CD4-positive, alpha-beta T cell treated with Interleukin-10 for 1 hour (primary cell): ENCODE measurements around the gene NFKBIE.
"Not testable (repeated sequence)": the region's sequence is repeated elsewhere in the genome, so short reads cannot be mapped to it uniquely, and the experiment has no call there.

Experiments
- DNase-seq: peaks from one replicate; pipeline ENCODE4 v3.0.0-alpha.2; 2020

The NFKBIE gene

DNA sequence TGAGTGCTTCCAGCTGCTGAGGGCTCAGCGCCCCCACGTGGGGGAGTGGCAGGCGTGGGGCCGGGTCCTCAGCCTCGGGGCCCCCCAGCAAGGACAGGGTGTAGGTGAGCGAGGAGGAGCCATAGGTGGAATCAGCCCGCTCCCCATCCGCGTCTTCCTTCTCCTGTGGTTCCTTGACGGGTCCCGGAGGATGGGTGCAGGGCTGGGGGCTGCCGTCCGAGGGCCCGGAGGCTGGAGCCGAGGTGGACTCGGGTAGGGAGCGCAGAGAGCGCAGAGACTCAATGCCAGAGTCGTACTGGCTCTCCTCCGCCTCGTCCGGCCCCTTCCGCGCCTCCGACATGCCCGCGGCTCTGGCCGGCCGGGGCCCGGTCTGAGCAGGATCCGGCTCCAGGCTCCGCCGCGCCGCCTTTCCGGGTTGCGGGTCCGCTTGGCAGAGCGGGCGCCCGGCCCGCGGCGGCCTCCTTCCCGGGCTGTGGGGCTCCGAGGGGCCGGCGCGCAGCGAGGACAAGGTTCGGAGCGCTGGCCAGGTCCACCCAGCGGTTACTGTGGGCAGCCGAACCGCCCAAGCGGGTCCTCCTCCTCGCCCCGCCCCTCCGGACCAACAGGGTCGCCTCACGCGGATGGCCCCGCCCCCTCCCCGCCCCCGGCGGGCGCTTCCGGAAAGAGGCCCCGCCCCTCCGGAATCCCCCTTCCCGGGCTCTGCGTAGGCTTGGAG is at the start of gene NFKBIE:
TSS of gene NFKBIE (minus strand) at position 545 of the 715 bp plus-strand sequence. CDS start at position 340, 205 bp downstream.
- DNase-seq: peak; percentile 96

GRCh38 chr6:44314657-44315056 is 49.3 kb upstream of the NFKBIE start:
- not testable (repeated sequence) for DNase-seq

DNA sequence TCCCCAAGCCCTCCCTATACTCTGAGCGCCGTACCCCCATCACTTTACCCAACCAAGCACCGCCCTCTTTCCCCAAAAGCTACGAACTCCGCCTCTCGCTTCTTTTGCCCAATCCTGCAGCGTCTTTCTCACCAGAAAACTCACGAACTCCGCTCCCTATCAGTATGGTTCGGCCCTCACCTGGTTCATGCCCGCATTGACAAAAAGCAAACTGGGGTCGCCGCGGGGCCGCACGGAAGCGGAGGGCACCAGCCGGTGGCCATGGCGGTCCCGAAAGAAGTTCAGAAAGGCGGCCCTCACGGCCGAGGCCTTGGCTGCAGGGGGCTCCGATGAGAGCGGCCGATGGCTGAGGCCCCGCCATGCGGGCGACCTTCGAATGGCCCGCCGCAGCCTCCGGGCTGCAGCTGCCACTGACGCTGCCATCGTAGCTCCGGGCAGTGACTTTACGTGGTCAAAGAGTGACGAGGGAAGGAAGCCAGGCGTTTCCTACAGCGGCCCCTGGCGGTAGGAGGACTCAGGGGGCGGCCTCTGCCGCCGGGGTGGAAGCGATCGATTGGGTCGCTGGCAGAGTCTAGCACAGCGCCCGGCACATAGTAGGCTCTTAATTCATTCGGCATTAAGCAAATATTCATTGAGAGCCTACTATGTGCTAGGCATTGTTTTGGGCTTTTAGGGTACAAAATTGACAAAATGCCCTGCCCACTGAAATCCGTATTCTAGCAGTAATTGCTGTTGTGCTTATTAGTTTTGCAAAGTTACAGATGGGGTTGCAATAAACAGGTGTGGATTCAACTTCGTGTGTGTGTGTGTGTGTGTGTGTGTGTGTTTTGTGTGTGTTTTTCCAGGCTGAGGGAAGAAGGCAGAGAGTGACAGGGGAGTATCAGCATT is 47.8 kb upstream of the NFKBIE start, which contains the start of gene AARS2:
TSS of gene AARS2 (minus strand) at position 447 of the 888 bp plus-strand sequence. CDS start at position 423, 24 bp downstream.
- DNase-seq: peak; percentile 94

- no peak for DNase-seq
Observed at GRCh38 chr6:44311767-44312166, 46.4 kb upstream of the NFKBIE start.

DNA sequence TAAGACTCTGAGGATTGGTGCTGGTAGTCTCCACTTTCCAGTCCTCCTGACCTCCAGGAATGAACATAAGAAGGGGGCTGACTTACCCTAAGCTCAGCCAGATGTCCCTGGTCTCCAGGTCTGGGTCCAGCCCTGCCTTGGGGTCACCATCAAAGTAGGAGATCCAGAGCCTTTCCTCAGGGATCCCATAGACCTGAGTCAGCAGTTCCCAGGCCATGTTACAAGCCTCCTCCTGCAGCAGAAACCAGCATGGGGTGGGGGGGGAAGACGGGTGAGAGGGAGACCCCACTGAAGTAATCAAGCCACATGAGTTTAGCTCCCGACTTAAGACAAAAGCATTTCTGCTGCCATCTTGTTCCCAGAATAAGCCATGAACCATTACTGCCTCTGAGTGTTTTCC is 46.0 kb upstream of the NFKBIE start:
- DNase-seq: no peak

- DNase-seq: no peak
Observed at GRCh38 chr6:44310241-44310640, 44.9 kb upstream of the NFKBIE start.

DNA sequence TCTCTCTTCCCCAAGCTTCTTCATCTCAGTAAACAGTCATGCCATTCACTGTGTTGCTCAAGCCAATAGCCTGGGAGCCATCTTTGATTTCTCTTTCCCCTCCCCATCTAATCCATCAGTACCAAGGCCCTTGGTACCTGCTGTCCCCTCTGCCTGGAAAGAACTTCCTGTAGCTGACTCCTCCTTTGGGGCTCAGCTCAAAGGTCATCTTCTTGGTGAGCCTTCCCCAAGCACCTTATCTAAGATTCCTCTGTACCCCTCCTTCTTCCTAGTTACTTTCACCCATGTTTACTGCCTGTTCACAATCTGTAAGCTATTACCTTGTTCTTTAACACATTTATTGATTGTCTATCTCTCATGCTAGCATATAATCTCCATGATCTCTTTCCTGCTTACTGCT is 44.3 kb upstream of the NFKBIE start:
- DNase-seq: no peak

DNA sequence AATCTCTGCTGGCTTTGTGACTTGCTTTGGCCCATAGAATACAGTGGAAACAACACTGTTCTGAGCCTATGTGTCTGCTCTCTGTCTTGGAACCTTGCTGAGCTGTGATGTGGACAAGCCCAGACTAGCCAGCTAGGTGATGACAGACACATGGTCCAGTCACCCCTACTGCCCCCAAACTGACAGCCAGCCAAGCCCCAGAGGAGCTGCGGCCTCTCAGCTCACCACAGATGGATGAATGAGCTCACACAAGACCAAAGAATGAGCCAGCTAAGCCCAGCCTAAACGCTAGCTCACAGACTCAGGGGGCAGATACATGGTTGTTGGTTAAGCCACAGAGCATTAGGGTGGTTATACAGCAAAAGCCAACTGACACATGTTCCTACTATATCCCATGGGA is 43.7 kb upstream of the NFKBIE start:
- DNase-seq: no peak

GRCh38 chr6:44307217-44307616 is 41.9 kb upstream of the NFKBIE start:
- no peak for DNase-seq

DNA sequence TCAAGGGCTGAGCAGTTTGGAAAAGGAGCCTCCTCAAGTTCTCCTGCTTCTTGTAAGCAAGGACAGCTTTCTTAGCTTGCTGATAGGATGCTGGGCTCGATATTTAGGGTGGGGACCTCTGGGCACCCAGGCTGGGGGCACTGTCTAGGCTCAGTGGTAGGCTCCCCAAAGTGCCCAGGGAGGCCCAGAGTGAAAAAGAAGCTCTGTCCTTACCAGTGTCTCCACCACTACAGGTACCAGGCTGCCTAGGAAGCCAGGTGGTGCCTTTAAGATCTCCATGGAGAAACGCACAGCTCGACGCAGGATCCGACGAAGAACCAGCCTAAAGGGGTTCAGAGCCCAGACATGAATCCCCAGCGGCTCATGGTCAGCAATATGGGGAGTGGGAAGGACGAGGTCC is 41.4 kb upstream of the NFKBIE start:
- DNase-seq: no peak

DNA sequence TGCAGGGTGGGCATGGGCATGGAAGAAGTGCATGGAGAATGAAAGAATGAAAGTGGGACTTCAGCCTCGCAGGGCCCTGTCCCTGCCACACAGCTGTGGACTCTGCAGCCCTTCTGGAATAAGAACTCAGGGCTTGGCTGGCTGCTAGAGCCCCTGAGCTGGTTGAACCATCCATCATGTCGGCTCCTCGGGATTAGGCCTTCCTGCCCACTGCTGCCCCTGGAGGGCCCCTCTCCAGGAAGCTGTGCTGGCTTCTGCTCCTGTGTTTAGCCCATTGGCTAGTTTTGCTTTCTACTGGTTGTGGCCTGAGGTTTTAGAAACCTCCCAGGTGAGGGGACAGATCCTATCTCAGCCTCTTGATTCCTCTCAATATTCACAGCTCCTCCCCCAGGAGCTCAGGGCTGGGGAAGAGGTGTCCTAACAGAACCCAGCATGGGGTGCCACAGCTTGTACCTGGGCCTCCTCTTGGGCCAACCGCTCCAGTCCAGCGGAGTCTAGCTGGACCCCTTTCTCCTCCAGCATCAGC is 39.9 kb upstream of the NFKBIE start:
- DNase-seq: no peak

DNA sequence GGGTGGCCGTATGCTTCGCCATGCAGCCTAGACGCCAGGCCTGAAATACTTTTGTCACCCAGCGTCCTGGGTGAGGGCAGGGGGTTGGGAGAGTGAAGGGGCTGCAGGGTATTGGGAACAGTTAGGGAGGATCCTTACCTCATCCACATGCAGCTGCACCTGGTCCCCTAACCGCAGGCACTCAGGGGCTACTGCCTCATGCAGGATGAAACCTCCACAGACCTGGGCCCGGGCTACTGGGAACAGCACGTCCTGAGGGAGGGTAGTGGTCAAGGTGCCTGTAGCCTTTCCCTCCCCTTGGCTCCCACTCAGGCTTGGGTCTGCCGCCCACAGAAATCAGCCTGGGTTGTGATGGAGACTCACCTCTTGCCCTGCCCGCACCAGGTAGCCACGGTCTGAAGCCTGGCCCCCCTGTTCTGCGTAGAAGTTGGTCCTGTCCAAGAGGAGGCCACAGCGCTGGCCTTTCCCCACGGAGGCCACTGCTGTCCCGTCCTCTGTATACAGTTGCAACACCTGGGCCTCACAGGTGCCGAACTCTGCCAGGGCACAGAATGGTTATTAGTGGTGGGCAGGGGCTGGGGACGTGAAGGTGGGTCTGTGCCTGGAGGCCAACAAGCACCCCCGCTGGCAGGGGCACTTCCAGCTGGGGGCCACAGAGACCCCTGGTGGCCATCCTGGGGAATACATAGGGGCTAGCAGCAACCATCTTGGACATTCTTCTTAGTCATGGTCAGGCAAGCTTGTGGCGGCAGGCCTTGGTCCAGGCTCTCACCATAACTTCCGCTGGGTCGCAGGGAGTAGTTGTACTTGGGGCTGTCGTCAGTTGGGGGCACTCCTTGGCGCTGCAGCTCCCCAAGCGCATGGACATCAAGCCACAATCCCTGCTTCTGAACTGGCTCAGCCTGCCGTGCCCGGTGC is 39.2 kb upstream of the NFKBIE start:
- DNase-seq: peak; percentile 52

- no peak for DNase-seq
Observed at GRCh38 chr6:44303842-44304241, 38.5 kb upstream of the NFKBIE start.

DNA sequence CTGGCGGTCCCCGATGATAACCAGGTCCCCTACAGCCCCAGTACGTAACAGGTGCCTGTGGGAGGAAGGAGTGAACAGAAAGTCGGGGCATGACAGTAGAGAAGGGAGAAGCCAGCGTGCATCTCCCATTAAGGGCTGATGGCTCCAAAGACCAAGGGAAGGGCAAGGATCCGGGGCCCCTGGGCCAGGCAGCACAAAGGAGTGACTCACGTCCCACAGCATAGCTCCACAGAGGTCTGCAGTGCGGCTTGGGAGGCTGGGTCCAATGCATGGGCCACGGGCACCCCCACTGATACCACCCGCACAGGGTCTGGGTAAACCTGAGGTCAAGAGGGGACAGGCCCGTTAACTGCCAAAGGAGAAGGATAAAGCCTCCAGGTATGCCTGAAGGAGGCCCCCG is 37.5 kb upstream of the NFKBIE start:
- DNase-seq: no peak

GRCh38 chr6:44301782-44302564 is 36.6 kb upstream of the NFKBIE start:
- no peak for DNase-seq

- DNase-seq: no peak
Observed at GRCh38 chr6:44301106-44301505, 35.8 kb upstream of the NFKBIE start.

DNA sequence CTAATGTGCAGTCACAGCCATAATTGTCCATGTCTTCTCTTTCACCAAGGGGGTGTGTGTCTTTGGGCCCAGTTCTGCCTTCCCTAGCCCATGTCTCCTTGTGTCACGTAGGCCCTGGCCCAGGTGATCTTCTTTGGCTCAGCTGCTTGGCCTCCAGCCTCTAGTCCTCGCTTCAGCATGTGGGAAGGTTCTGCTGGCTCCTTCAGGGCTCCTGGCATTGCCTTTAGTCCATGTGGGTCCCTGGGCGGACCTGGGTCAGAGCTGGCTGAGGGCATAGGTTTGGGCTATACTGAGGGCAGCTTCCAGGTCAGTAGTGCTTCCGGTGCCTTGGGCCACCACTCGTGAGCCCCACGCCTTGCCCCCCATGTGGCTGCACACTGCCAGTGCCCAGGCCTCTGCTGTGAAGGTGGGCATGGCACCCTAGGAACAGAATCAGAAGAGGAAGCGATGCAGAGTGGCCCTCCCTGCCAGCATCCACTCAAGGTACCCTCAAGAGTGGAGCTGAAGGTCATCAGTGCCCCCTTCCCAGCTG is 35.0 kb upstream of the NFKBIE start:
- DNase-seq: no peak

DNA sequence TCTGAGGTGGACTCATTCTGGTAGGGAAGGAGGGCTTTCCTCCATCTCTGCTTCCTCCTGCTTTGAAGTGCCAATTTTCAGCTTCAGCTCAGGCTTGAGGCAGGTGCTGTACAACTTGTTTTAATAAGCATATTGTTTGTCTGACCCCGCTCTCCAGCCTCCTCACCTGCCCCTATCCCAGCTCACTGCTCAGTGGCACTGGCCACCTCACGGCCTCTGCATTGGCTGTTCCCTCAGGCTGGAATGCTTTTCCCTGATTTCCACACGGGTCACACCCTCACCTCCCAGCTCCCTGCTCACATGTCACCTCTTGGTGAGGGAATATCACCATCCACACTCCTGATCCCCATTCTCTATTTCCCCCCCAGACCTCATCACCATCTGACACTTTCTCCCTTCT is 33.5 kb upstream of the NFKBIE start:
- no peak for DNase-seq

DNA sequence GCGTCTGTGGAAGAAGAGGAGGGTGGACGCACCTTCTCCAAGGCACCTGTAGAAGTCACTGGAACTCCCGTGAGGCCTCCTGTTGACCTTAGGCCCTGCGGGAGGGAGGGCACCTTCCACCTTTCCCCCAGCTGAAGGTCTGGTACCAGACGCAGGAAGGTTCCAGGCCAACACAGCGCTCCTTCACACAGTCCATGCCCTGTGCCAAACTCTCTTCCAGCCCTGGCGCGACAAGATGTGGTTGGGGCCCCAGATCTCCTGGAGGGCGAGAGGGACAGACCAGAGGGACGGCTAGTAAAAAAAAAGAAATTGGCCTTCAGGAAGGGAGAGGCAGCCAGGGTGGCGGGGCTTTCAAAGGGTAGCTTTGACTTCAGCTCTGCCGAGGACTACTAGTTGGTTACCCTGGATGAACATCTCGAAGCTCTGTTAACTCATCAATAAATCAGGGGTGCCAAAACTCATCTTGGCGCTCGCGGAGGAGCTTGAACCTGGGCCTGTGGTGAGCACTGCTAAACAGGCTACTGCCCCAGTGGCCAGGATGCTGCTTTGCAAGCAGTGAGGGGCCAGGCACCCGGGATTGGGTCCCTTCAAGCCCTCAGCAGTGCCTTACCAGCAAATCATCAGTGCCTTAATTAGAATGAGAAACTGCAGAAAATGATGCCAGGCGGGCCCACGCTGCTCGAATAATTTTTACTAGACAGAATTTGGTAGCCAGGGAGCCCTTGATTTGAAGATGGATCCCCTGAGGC is 32.9 kb upstream of the NFKBIE start:
- DNase-seq: no peak
